Kidney (tissue), 14 donors: ENCODE results near the gene USP33. TPM values are rescaled to one million over a fixed set of nuclear protein-coding genes. Genes with fewer than 3 reads are reported as not detected.
"Not testable (repeated sequence)": the region's sequence is repeated elsewhere in the genome, so short reads cannot be mapped to it uniquely, and the experiment has no call there.

Source experiments
- DNase-seq, 5 donors: peaks; one replicate each; pipeline ENCODE4 v3.0.0-alpha.2; 2013 to 2020
- FAIRE-seq: peaks from 2 replicates; lab custom pipeline; 2012; peaks lifted over from hg19 to GRCh38; lab: Jason Lieb, UNC
- H3K27ac ChIP-seq, 2 donors: one replicate each; pipeline ENCODE4 v1.7.0; 2013; ENCODE audit warnings: low read depth in 2 of 2, low read length in 2 of 2, inconsistent platforms in 1 of 2
- H3K27me3 ChIP-seq: one replicate; pipeline ENCODE4 v1.7.1; 2013; ENCODE audit warnings: low read length, inconsistent platforms; ENCODE audit not compliant: control insufficient read depth, insufficient read depth
- H3K36me3 ChIP-seq, 3 donors: one replicate each; pipeline versions ENCODE4 v1.7.0 to v1.7.1; 2013; ENCODE audit warnings: low read length in 3 of 3, control low read depth in 1 of 3, inconsistent platforms in 1 of 3; ENCODE audit not compliant: insufficient read depth in 3 of 3, control insufficient read depth in 2 of 3
- H3K4me1 ChIP-seq, 3 donors: one replicate each; pipeline versions ENCODE4 v1.7.0 to v1.7.1; 2013; ENCODE audit warnings: low read length in 3 of 3, inconsistent platforms in 1 of 3, low read depth in 1 of 3; ENCODE audit not compliant: control insufficient read depth in 2 of 3, insufficient read depth in 2 of 3
- H3K4me3 ChIP-seq, 3 donors: one replicate each; pipeline versions ENCODE4 v1.7.0 to v1.8.1; 2013; ENCODE audit warnings: low read length in 3 of 3, control low read depth in 1 of 3, inconsistent platforms in 1 of 3
- H3K9ac ChIP-seq, 3 donors: one replicate each; pipeline versions ENCODE4 v1.7.0 to v1.7.1; 2013; ENCODE audit warnings: low read length in 3 of 3, control low read depth in 1 of 3, inconsistent platforms in 1 of 3
- H3K9me3 ChIP-seq, 3 donors: one replicate each; pipeline versions ENCODE4 v1.7.0 to v1.7.1; 2013; ENCODE audit warnings: low read length in 3 of 3, control low read depth in 1 of 3, inconsistent platforms in 1 of 3; ENCODE audit not compliant: control insufficient read depth in 2 of 3, insufficient read depth in 1 of 3
- intact Hi-C: fragments of 100-400 bp; cut with DNase I; formaldehyde crosslinking; loops from one replicate; pipeline ENCODE4 v1.11.1; 2022
- polyA plus RNA-seq: library from polyadenylated mRNA; stranded (reverse); fragments of 350-450 nt; fragmentation: Illumina TruSeq; extraction: RNeasy Lipid Tissue Mini Kit (QIAGEN cat#74804); gene quantifications from one replicate; pipeline ENCODE4 v1.2.3, GENCODE V29; 2014; ENCODE audit warnings: low read depth, low replicate concordance; ENCODE audit not compliant: insufficient read depth
- total RNA-seq: library from RNA; stranded (reverse); fragmentation: NEBNext Ultra II Directional; extraction: Animal tissue kit (Norgen Biotek cat#: 25700); gene quantifications from one replicate; pipeline ENCODE4 v1.2.1, GENCODE V29; 2021
- TF ChIP-seq, protein P1 (sequence below): IDR thresholded peaks from 3 replicates; pipeline ENCODE4 v1.5.1; 2012; ENCODE audit warnings: mild to moderate bottlenecking, moderate library complexity, borderline replicate concordance; ENCODE audit not compliant: insufficient read depth; ENCODE audit errors: extremely low read depth
- donor health status: control.
- donor health status: control.
- donor health status: control.
- donor health status: control.
- donor health status: control.
- donor health status: DM: yes; HTN: yes; CAD: no.
- donor health status: Normal renal cell carcinoma (clear cell type).

The USP33 gene
- total and polyA plus RNA-seq, 2 donors from 2014 or later: 25.7 to 63.3 TPM

DNA sequence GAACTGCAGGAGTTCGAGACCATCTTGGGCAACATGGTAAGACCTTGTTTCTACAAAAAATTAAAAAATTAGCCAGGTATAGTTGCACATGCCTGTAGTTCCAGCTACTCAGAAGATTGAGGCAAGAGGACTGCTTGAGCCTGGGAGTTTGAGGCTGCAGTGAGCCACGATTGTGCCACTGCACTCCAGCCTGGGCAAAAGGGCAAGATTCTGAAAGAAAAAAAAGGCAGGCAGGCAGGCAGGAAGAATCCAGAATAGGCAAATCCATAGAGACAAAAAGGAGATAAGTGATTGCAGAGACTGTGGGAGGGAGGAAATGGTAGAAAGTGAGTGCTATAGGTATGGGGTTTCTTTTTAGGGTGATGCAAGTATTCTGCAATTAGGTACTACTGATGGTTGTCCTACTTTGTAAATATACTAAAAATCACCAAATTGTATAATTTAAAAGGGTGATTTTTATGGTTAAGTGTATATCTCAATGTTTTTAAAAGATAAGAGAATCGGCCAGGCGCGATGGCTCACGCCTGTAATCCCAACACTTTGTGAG is 106.6 kb downstream of the USP33 start:
- no peak overlapping the region for H3K27ac ChIP-seq
- no peak for FAIRE-seq

DNA sequence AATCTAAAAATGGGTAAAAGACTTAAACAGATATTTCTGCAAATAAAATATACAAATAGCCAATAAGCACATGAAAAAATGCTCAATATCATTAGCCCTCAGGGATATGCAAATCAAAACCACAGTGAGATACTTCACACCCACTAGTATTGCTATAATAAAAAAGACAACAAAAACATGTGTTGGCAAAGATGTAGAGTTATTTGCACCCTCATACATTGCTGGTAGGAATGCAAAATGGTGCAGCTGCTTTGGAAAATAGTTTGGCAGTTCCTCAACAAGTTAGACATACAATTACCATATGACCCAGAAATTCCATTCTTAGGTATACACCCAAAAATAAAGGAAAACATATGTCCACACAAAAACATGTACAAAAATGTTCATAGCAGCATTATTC is 107.4 kb downstream of the USP33 start:
- Histone ChIP-seq H3K36me3 (peaks cover 0 to 2% (median 0%) of the 10 kb centered on the region in 3 donors), H3K27ac (no peak overlapping the region), H3K27me3 (no peaks in the 10 kb centered on the region), H3K9ac (no peak overlapping the region), H3K4me3 (no peak overlapping the region), H3K4me1 (no peaks in the 10 kb centered on the region), H3K9me3 (peaks cover 0 to 15% (median 0%) of the 10 kb centered on the region in 3 donors)
- TF ChIP-seq, protein P1, sequence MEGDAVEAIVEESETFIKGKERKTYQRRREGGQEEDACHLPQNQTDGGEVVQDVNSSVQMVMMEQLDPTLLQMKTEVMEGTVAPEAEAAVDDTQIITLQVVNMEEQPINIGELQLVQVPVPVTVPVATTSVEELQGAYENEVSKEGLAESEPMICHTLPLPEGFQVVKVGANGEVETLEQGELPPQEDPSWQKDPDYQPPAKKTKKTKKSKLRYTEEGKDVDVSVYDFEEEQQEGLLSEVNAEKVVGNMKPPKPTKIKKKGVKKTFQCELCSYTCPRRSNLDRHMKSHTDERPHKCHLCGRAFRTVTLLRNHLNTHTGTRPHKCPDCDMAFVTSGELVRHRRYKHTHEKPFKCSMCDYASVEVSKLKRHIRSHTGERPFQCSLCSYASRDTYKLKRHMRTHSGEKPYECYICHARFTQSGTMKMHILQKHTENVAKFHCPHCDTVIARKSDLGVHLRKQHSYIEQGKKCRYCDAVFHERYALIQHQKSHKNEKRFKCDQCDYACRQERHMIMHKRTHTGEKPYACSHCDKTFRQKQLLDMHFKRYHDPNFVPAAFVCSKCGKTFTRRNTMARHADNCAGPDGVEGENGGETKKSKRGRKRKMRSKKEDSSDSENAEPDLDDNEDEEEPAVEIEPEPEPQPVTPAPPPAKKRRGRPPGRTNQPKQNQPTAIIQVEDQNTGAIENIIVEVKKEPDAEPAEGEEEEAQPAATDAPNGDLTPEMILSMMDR: no peak
- no peak for FAIRE-seq
- intact Hi-C loops: no loop called here
- DNase-seq: no peak

More for the DNA sequence above, 106.6 kb downstream of the USP33 start:
- H3K4me1 ChIP-seq: no peaks in the 10 kb centered on the region
- H3K36me3 ChIP-seq: peaks cover 0 to 2% (median 0%) of the 10 kb centered on the region in 3 donors
- H3K9me3 ChIP-seq: peaks cover 0 to 15% (median 0%) of the 10 kb centered on the region in 3 donors
- H3K4me3 ChIP-seq: no peak overlapping the region
- no peak for DNase-seq
- no peaks in the 10 kb centered on the region for H3K27me3 ChIP-seq
- no peak overlapping the region for H3K9ac ChIP-seq
- TF ChIP-seq, protein P1: no peak
- intact Hi-C loops: no loop called here

DNA sequence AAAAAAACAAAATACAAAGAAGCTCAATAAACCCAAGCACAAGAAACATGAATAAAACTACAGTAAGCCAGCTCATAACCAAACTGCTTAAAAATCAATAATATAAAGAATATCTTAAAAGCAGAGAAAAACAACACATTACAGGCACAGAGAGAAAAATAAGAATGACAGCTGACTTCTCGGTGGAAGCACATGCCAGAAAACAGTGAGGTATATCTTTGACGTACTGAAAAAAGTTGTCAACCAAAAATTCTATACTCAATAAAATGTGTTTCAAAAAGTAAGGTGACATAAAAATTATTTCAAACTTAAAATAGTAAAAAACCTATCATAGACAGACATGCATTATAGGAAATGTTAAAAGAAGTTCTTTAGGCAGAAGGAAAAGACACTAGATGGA is 110.5 kb downstream of the USP33 start:
- Histone ChIP-seq H3K27me3 (no peaks in the 10 kb centered on the region), H3K4me1 (no peaks in the 10 kb centered on the region), H3K4me3 (no peak overlapping the region), H3K36me3 (peaks cover 0 to 3% (median 2%) of the 10 kb centered on the region in 3 donors), H3K9ac (no peak overlapping the region), H3K9me3 (peaks cover 0 to 15% (median 0%) of the 10 kb centered on the region in 3 donors), H3K27ac (no peak overlapping the region)
- no peak for FAIRE-seq
- no peak for DNase-seq
- TF ChIP-seq, protein P1: no peak
- intact Hi-C loops: no loop called here

DNA sequence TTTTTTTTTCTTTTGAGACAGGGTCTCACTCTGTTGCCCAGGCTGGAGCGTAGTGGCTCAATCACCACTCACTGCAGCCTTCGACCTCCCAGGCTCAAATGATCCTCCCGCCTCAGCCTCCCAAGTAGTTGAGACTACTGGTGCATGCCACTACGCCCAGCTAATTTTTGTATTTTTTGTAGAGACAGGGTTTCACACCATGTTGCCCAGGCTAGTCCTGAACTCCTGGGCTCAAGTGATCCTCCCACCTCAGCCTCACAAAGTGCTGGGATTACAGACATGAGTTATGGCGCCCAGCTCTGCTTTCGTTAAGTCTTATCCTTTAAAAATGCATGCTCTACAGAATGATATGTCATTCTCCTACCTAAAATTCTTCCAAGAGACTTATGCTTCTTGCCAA is 113.4 kb downstream of the USP33 start:
- H3K9ac ChIP-seq: not testable (repeated sequence)

More for the DNA sequence above, 113.4 kb downstream of the USP33 start:
- peaks cover 0 to 15% (median 0%) of the 10 kb centered on the region in 3 donors for H3K9me3 ChIP-seq
- H3K36me3 ChIP-seq, intact Hi-C loops, H3K27ac ChIP-seq, DNase-seq, H3K27me3 ChIP-seq, H3K4me1 ChIP-seq, H3K4me3 ChIP-seq, FAIRE-seq: not testable (repeated sequence)

Other genes starting within 250 kb of the USP33 start
- 55.3 TPM for gene ZZZ3, start 77.2 kb downstream of the USP33 start, total RNA-seq
- 12.3 TPM for gene ZZZ3, start 77.2 kb downstream of the USP33 start, polyA plus RNA-seq
- gene MIGA1, start 19.8 kb upstream of the USP33 start, total RNA-seq: 25.5 TPM
- gene MIGA1, start 19.8 kb upstream of the USP33 start, polyA plus RNA-seq: 5.4 TPM
- 7.1 TPM for gene NEXN, start 128.8 kb upstream of the USP33 start, total RNA-seq
- gene NEXN, start 128.8 kb upstream of the USP33 start, polyA plus RNA-seq: 6.5 TPM
- 151 TPM for gene FUBP1, start 219.2 kb upstream of the USP33 start, total RNA-seq
- gene FUBP1, start 219.2 kb upstream of the USP33 start, polyA plus RNA-seq: 63.7 TPM
- 34.7 TPM for gene DNAJB4, start 245.1 kb upstream of the USP33 start, total RNA-seq
- 17.0 TPM for gene DNAJB4, start 245.1 kb upstream of the USP33 start, polyA plus RNA-seq